UCSD-AML1 (cell line): ENCODE results near the gene CORO1C.
A peak's percentile ranks its signal among the peaks of the same experiment; 100 is the strongest.

ENCODE experiments used
- DNase-seq: peaks from one replicate; lab custom pipeline; 2025; ENCODE audit not compliant: unreplicated experiment; lab: John Stamatoyannopoulos, UW

CORO1C gene

DNA sequence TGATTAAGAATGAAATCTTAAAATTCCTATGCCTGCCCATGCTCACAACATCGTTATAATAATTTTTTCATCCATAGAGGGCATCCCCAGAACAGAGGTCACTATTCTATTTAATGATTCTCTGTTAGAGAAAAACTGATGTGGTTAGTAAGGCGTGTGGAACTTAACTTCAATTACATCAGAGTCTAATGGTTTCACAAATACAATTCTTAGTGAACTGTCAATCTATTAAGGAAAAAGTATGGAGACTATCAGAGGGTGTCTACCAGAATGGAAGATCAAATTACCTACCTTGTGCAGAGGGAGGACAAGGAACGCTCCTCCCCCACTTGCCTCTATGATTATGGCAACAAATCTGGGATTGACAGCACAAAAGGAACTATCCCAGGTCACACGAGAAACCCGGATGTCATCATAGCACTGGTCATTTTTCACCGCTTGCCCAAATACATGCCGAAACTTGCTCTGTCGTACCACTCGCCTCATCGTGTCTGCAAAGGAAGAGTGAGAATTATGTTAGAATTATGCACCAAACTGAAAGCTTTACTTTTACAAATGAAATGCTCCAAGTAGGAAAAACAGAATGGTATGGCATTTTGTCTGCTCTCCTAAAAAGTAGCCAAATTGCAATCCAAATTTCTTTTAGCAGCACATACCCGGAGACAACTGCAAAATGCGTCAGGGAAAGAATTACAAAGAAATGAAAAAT lies 30.3 kb downstream of the CORO1C start:
- DNase-seq, result no peak

DNA sequence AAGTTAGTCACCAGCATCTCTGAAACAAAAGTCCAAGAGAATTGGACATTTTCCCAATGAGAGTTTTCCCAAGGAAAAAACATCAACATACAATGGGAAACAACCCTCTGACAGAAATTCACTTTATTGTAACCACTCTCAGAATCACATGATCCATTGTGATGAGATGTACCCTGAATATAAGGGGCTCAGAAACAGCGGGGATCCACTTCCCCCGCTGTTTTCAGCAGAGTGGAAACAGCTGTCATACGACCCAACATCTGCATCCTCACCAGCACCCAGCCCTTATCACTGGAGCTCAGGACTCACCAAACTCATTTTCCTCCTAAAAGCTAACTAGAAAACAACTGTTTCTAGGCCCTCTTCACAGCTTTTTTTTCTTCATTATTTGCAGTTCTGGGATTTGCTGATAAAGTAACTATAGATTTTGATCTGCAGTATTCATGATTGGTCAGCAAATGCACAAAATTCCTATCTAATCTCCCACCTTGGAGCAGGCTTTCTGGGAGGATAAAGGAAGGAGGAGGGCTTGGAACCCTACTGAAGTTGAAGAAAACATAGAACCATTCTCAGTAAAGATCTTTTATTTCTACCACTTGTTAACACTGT lies 31.3 kb downstream of the CORO1C start:
- peak; percentile 56 for DNase-seq

DNA sequence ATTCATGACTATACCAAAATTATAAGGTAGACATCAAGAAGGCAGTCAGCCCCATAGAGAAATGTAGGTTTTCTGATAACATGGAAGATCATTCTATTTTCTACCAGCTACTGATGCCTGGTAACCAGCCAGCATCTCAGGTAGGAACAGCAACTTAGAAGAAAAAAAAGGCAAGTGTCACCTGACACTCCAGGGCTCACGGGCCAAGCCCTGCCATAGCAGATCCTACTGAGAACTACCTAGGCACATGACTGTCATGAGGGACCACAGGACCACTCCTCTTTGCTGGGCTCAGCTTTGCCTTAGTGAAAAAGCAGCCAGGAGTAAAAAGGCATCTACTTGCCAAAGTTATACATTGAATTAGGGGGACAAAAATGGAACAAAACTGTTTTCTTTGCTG lies 33.4 kb downstream of the CORO1C start:
- no peak for DNase-seq

DNA sequence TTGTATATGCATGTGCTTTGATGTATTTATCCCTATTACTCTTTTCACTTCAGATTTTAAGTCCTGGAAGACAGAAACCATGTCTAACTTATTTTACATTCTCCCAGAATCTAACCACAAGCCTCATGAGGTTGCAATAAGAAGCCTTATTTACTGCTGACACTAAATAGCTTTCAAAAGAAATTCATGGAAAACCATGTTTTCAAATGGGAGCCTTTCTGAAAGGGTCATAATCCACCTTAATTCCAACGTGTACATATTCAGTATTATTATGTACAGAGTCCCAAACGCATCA lies 34.4 kb downstream of the CORO1C start:
- DNase-seq, result no peak

DNA sequence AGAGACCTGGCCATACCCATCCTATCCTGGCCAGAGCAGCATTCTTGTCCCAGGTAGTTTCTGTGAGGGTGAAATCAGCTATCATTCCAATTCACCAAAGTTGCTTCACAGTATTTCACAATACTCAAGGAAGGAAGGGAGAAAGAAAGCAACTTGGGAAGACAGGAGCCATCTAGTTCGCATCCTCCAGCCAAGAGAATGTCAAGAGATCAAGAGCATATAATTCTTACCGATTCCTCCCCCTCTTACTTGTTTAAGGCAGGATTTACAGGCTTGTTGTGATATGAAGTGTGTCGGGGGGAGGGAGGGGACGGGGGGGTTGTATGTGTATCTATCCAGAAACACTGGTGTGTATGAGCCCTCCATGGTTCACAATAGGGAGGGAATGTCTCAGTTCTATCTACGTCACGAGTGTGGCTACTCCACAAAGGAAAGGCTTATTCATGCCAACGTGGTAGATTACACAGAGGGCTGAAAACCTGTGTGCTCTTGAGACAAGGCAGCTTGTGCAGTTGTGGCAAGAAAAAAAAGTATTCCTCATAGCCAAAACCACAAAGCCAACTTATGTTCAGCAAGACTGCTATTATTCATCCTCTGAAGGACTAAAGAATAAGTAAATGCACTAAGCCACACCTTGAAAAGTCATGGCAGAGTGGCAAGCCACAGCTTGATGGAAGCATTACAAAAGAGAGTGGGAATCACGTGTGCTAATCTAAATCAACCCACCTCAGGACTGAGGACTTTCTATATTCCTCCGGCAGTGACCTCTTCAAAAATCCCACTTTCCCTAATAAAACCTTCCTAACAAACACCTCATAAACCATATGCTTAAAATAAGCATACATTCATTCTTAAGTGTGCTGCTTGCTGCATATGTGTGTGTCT lies 35.0 kb downstream of the CORO1C start:
- peak; percentile 31 for DNase-seq

DNA sequence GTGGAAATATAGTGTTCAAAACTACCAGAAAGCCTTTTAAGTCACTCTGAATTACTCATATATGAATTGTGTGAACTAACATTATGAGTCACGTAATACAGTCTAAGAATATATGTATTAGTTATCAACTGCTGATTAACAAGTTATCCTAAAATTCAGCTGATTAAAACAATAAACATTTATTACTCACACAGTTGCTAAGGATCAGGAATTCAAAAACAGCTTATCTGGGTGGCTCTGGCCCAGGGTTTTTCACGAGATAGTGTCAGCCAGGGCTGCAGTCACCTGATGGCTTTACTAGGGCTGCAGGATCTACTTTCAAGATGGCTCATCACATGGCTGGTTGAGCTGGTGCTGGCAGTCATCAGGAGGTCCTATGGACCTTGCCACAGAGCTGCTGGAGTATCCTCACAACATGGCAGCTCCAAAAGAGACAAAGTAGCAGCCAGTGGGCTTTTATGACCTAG lies 36.5 kb downstream of the CORO1C start:
- no peak for DNase-seq

DNA sequence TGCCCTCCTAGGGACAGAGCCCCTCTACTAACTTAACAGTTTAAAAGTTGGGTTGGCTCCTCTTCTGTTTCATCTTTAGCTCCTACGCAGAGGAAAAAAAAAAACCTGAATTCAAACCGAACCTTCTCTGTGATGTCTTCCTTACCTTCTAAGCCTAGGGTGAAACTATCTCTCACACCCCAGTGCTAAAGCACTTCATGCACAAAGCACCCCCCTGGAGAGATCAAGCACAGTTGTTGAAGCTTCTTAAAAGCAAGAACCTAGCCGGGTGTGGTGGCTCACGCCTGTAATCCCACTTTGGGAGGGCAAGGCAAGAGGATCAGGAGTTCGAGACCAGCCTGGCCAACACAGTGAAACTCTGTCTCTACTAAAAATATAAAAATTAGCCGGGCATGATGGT lies 37.6 kb downstream of the CORO1C start:
- DNase-seq, result no peak

DNA sequence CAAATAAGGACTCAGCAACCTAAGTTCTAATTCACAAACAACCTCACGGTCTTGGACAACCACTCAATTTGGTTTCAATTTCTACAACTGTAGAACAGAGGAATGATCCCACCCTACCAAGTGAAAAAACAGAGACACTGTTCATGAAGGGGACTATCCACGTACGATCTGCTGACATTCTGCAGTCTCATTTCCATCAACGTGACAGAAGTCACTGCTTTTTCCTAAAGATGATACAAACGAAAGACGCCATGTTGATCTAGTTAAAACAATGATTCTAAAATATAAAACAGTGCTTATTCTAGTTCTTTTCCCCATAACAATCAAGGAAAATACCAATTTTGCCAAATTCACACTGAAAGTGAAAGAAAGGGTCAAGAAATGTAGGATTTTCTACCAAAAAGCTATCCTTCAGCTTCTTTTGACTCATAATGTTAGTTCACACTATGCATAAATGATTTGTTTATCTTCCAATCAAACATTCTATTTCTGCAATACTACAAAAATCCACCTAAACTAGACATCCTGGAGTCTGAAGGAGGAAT lies 38.1 kb downstream of the CORO1C start:
- DNase-seq, result no peak

DNA sequence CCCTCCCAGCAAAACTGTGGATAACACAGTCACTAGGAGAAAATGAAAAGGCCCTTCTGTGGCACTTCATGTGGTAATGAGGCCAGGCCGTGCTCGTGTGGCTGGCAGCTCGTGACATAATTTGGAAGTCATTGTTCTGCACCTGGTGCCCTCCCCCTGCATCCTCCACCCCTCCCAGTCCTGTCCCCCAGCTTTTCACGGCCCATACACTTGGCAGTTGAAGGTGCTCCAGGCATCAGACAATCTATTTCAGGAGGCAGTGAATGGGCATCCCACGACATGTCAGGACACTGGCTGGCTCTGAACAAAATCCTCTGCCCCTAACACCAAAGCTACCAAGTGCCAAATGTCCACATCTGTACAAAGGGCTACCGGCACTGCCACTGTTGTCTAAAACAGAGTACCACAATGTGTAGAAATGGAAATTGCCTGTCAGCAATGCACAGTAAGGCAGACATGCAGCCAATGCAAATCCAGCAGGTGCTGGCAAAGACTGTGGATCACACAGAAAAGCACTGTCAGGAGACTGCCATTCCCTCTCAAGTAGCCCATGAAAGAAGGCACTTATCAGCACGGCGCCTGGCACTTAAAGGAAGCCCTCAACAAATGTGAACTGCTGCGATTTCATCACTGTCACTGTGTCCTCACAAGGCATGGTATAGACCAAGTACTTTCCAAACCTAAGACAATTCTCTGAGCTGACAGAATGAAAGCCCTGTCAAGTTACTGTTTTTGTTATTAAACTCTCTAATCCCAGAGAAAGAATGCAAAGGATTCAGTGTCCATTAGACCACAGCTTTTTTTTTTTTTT lies 39.1 kb downstream of the CORO1C start:
- peak; percentile 48 for DNase-seq

DNA sequence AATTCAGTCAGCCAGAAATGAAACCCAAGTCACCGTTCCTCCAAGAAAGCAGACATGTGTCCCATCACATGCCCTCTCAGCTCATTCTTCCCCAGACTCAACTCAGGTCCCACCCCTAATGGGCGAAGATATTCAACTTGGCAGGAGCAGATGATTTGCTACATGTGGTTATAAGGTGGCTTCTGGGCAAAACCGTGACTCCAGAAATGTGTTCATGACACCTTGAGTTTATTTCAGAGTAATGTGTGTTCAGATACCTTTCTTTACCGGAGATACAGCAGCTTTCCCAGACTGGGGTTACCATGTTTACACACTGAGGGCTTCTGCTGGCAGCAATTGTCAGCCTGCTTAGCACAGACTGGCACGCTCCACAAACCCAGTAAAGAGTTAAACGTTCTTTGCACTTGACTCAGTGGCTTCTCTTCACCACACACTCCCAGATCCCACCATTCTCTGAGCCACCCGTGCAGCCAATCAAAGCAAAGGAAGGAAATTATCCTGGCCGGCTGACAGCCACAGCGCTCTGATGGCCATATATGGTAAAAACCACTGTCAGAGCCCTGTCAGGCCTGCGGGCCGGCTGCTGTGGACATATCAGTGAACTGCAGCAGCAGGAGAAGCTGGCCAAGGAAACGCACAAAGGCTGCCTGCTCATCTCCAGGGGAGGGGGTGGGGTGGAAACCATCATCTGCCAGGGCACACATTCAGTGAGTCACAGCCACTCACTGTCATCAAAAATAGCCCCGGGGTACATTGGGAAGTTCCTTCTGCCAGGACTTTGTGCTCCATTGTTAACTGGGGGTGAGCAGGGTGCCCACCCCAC lies 39.9 kb downstream of the CORO1C start:
- DNase-seq, result peak; percentile 92

DNA sequence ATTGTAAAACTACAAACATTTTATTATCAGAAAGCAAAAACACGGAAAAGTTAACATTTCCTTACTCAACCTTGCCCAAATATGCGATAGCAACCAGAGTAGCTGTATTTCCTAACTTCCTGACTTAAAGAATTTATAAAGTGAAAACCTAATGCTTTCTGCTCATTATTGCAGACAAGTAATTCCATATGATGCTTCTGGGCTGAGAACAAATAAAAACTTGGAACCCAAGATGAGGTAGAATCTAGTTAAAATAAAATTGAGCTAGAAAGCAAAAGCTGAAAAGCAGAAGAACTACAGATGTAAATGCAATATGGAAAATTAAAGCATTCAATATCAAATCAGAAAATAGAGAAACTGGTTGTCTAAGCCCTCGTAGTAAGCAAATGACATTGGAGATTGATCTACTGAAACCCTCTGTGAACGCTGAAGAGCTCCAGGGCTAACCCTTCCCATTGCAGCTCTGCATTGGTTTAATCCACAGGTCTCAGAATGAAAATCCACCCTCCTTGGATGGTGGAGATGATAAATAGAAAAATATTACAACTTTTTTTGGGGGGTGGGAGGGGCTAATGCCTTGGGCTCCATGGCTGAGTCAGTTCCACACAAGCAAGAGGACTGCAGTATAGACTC lies 40.7 kb downstream of the CORO1C start:
- DNase-seq, result no peak

DNA sequence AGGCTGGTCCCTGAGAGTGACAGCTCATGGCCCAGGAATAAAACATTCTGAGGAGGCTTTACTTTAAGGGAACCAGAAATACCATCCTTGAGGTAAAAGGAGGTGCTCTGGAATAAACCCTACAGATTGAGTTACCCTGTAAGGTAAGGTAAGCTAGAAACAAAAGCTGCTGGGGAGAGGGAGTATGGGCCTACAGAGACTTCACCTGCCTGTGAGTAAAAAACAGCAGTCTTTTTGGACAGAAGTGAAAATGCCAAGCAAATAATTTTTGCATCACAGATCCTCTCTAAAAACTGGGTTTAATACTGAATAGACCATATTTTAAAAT lies 41.2 kb downstream of the CORO1C start:
- DNase-seq, result no peak

DNA sequence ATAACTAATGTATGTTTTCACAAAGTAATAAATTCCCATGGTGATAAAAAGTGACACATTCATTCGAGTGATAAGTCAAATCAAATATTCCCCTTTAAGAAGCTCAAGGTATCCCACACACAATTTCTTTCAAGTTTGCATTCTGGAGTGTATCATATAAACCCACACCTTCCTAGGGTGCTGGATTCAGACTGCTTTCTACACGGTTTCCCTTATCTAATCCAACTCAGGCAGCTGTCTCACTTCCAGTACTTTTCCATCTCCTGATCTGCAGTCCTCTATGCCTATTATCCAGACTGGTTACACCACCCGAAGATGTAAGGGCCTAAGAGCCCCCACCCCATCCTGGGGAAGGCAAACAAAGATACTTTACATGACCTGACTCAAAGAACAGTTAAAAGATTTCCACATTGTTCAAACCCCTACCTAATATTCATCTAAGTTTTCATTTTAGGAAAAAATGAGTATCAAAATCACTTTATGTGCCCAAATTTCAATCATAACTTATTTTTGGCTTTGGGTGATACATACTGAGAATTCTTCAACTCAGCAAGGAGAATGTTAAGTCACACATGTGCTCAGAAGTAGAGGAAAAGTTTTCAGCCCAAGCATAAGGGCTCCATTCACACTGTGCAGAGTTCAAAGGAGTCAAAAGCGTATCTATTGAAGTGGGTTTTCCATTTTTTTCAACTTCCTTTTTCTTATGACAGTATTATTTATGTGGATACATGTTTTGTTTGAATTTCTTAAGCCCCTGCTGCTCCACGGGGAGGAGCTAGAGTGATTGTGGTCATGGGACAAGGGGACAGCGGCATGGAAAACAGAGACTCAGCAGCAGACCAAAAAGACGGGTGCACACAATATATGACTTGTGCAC lies 41.8 kb downstream of the CORO1C start:
- DNase-seq, result peak; percentile 67

DNA sequence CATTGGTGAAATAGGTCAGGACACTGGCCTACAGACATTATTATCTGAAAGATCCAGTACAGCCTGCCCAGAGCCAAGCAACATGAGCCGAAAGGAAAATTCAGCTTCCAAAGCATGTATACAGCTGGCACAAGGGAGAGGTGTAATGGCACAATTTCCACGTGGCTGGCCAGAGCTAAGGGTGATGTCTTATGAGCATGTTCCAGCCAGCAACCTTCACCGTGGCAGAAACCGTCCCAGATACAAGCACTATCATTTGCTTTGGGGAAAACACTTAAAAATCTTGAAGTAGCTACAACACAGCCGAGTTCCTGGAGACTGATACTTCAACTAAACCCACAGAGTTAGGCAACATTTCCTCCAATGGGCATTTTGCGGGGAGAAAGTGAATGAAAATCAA lies 44.5 kb downstream of the CORO1C start:
- no peak for DNase-seq

DNA sequence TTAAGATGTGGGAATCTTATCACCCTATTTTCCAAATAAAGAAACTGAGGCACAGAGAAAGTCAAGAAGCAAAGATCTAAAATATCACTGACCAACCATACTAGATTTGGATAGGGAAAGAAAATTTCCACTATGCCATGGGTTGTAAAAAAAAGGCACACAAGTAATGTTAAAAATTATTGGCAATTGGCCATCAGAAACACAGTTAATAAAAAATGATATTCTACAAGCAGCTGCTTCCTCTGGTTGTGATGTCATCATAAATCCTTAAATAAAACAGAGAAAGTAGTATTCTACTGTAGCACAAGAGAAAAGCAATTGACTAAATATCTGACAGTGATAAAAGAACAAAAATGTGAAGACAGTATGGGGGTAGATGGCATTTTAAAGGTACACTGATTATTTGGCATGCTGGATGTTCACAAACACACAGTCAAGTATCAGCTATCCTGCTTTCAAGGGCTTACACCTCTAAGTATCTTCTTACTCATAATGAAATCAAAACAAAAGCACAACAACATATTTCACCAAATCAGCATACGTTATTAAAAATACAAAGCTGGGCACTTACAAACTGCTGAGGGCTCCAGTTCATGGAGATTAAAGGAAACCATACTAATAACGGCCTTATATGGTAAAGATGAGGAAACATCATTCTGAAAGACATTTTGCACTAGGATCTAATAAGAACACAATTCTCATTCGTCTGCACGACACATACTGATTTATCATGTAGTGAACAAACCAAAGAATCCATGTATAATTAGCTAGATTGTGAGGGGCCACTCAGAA lies 45.7 kb downstream of the CORO1C start:
- no peak for DNase-seq

DNA sequence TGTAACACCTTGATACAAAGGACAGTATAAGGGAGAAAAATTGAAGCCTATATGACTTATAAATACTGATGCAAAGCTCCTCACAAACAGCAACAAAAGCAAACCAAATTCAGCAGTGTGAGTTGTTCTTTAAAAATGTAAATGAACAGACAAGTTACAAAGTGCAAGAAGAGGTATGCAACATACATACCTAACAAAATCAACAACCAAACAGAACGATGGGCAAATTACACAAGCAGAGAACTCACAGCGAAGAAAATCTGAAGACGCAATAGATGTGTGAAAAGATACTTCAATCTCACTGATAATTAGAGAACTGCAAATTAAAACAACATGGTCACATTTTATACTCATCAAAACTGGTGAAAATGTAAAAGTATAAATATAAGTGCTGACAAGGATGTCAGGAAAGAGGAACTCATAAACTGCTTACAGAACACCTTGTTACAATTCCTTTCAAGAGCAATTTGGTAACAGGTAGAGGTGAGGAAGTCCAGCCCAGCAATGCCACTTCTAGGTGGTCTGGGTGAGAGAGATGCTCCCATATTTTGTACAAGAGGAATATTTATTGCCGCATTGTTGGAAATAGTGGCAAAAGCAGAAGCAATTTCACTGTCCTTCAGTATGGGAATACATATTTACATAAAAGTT lies 47.3 kb downstream of the CORO1C start:
- no peak for DNase-seq

DNA sequence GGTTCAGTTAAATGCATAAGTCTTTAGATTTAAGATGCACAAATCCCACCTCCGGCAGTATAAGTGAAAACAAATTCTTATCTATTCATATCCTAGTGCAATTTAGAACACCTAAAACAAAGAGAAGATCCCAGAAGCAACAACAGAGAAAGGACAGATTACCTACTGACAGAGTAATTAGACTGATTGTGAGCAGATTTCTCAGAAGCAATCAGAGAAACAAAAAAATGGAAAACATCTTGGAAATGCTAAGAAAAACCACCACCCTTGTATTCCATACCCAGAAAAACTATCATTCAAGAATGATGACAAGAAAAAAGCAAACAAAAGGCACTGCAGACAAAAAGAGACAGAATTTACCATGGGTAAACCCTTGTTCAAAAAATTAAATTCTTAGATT lies 50.0 kb downstream of the CORO1C start:
- no peak for DNase-seq
